HCT116 (cell line): ENCODE measurements around the gene SPATA16. TPM values are rescaled to one million over a fixed set of nuclear protein-coding genes. Genes with fewer than 3 reads are reported as not detected.

Source experiments
- ATAC-seq: fragments of 200-7000 bp; cut with Tn5 transposase; 2 replicates; pipeline ENCODE4 v1.9.1; 2020; ENCODE audit warnings: mild to moderate bottlenecking, moderate library complexity
- BruUV-seq: library from RNA; stranded (reverse); fragments of 400-500 nt; replicated peaks from 2 replicates; lab custom pipeline; 2021; lab: Mats Ljungman, UMichigan
- CTCF ChIA-PET: fragments of 300-600 bp; sonication (Branson Sonifier 250); formaldehyde crosslinking; loops from one replicate; lab custom pipeline; 2021; ENCODE audit warnings: antibody characterized with exemption; lab: Charles Lee
- POLR2A ChIA-PET: fragments of 300-600, 350-600 bp; sonication (Branson Sonifier 250); formaldehyde crosslinking; loops from one replicate; lab custom pipeline; 2021; ENCODE audit warnings: antibody characterized with exemption; lab: Charles Lee
- RAD21 ChIA-PET, 2 experiments: fragments of 300-600 bp; sonication (Branson Sonifier 250); formaldehyde crosslinking; loops; one replicate each; lab custom pipeline; 2023; ENCODE audit warnings: low total read pairs in 2 of 2; ENCODE audit not compliant: uncharacterized antibody in 2 of 2, unreplicated experiment in 2 of 2, low non-redundant PET in 1 of 2; lab: Charles Lee
- DNase-seq: peaks from one replicate; pipeline ENCODE4 v3.0.0-alpha.2; 2010; ENCODE audit warnings: low read depth, low spot score
- H2AFZ ChIP-seq: fragments of 200-600 bp; shearing (Covaris generic), sonication (generic); 2 replicates; pipeline ENCODE4 v1.6.1; 2017; ENCODE audit warnings: low read depth, mixed run types, mixed read lengths, antibody characterized with exemption, low read length; ENCODE audit not compliant: poor library complexity, severe bottlenecking
- H3K27ac ChIP-seq: 2 replicates; pipeline ENCODE4 v1.5.1; 2012; ENCODE audit warnings: low read depth, low read length
- H3K27me3 ChIP-seq: fragments of 200-600 bp; sonication (generic); 2 replicates; pipeline ENCODE4 v1.6.1; 2016; ENCODE audit warnings: mixed run types, low read length, mixed read lengths; ENCODE audit not compliant: insufficient read depth
- H3K36me3 ChIP-seq, 2 experiments: fragments of 200-500 bp in 1 of 2; fragments of 200-600 bp in 1 of 2; sonication (Bioruptor generic) in 1 of 2; sonication (generic) in 1 of 2; 2 replicates each; pipeline versions ENCODE4 v1.5.1 to v1.6.1; 2014 to 2016; ENCODE audit warnings: low read length in 2 of 2, inconsistent platforms in 1 of 2, mixed read lengths in 1 of 2, mixed run types in 1 of 2; ENCODE audit not compliant: insufficient read depth in 2 of 2, control insufficient read depth in 1 of 2
- H3K4me1 ChIP-seq, 2 experiments: fragments of 200-600 bp in 1 of 2; sonication (generic) in 1 of 2; 2 replicates each; pipeline versions ENCODE4 v1.5.1 to v1.6.1; 2012 to 2017; ENCODE audit warnings: low read length in 2 of 2, inconsistent platforms in 1 of 2, mild to moderate bottlenecking in 1 of 2, mixed read lengths in 1 of 2, mixed run types in 1 of 2, moderate library complexity in 1 of 2; ENCODE audit not compliant: insufficient read depth in 2 of 2, control insufficient read depth in 1 of 2
- H3K4me2 ChIP-seq: fragments of 200-600 bp; sonication (generic); 2 replicates; pipeline ENCODE4 v1.6.1; 2017; ENCODE audit warnings: mixed run types, low read length, mixed read lengths
- H3K4me3 ChIP-seq, 2 experiments: fragments of 200-600 bp in 1 of 2; sonication (generic) in 1 of 2; replicated peaks in 1 of 2; 2 replicates each; pipeline ENCODE4 v1.5.1; 2011 to 2016; ENCODE audit warnings: low read length in 2 of 2, control low read depth in 1 of 2, low read depth in 1 of 2, mild to moderate bottlenecking in 1 of 2, mixed read lengths in 1 of 2, mixed run types in 1 of 2
- H3K79me2 ChIP-seq: fragments of 200-600 bp; sonication (generic); 2 replicates; pipeline ENCODE4 v1.6.1; 2017; ENCODE audit warnings: mild to moderate bottlenecking, mixed run types, low read length, moderate library complexity, mixed read lengths; ENCODE audit not compliant: insufficient read depth
- H3K9ac ChIP-seq: fragments of 200-600 bp; sonication (generic); 2 replicates; pipeline ENCODE4 v1.6.1; 2016; ENCODE audit warnings: low read length, mixed read lengths
- H3K9me2 ChIP-seq: fragments of 200-600 bp; sonication (generic), shearing (Covaris generic); 2 replicates; pipeline ENCODE4 v1.6.1; 2017; ENCODE audit warnings: mixed run types, mild to moderate bottlenecking, moderate library complexity; ENCODE audit not compliant: insufficient read depth
- H3K9me3 ChIP-seq, 2 experiments: fragments of 200-500 bp in 1 of 2; fragments of 200-600 bp in 1 of 2; sonication (Bioruptor generic) in 1 of 2; sonication (generic) in 1 of 2; 2 replicates each; pipeline ENCODE4 v1.6.1; 2014 to 2017; ENCODE audit warnings: low read length in 2 of 2, mixed read lengths in 2 of 2, inconsistent platforms in 1 of 2, low read depth in 1 of 2, mild to moderate bottlenecking in 1 of 2, mixed run types in 1 of 2, moderate library complexity in 1 of 2; ENCODE audit not compliant: control insufficient read depth in 1 of 2, insufficient read depth in 1 of 2
- H4K20me1 ChIP-seq: fragments of 200-600 bp; sonication (generic), shearing (Covaris generic); 2 replicates; pipeline ENCODE4 v1.6.1; 2017; ENCODE audit warnings: mixed run types, mild to moderate bottlenecking, moderate library complexity; ENCODE audit not compliant: insufficient read depth
- ATF3 ChIP-seq: IDR thresholded peaks from 2 replicates; pipeline ENCODE4 v1.6.1; 2012
- CBX3 ChIP-seq: IDR thresholded peaks from 2 replicates; pipeline ENCODE4 v1.6.1; 2012; ENCODE audit warnings: low read depth
- CEBPB ChIP-seq: IDR thresholded peaks from 2 replicates; pipeline ENCODE4 v1.6.1; 2012; ENCODE audit warnings: low read depth
- CTCF ChIP-seq, 3 experiments: fragments of 200-600 bp in 1 of 3; sonication (generic) in 1 of 3; IDR thresholded peaks in 2 of 3; conservative IDR thresholded peaks in 1 of 3; 2 replicates each; pipeline ENCODE4 v1.5.1; 2012 to 2017; ENCODE audit warnings: low read depth in 2 of 3, low read length in 2 of 3, antibody characterized with exemption in 1 of 3, borderline replicate concordance in 1 of 3, control low read depth in 1 of 3, mild to moderate bottlenecking in 1 of 3, mixed read lengths in 1 of 3, mixed run types in 1 of 3, moderate library complexity in 1 of 3; ENCODE audit not compliant: insufficient read depth in 1 of 3
- EGR1 ChIP-seq: IDR thresholded peaks from 2 replicates; pipeline ENCODE4 v1.6.1; 2012; ENCODE audit warnings: low read depth
- ELF1 ChIP-seq: IDR thresholded peaks from 2 replicates; pipeline ENCODE4 v1.6.1; 2012; ENCODE audit warnings: low read depth, borderline replicate concordance
- EZH2phosphoT487 ChIP-seq: fragments of 200-600 bp; IDR thresholded peaks from 2 replicates; pipeline ENCODE4 v1.6.1; 2018; ENCODE audit warnings: antibody characterized with exemption, borderline replicate concordance
- POLR2AphosphoS5 ChIP-seq: IDR thresholded peaks from 2 replicates; pipeline ENCODE4 v1.6.1; 2011; ENCODE audit warnings: mild to moderate bottlenecking, low read depth, low read length, moderate library complexity
- REST ChIP-seq: IDR thresholded peaks from 2 replicates; pipeline ENCODE4 v1.6.1; 2012; ENCODE audit warnings: low read depth
- SP1 ChIP-seq: IDR thresholded peaks from 2 replicates; pipeline ENCODE4 v1.6.1; 2012; ENCODE audit warnings: low read depth
- SRF ChIP-seq: IDR thresholded peaks from 2 replicates; pipeline ENCODE4 v1.6.1; 2012; ENCODE audit warnings: low read depth
- ZNF274 ChIP-seq: fragments of 200-500 bp; sonication (Bioruptor generic); IDR thresholded peaks from 2 replicates; pipeline ENCODE4 v1.6.1; 2014; ENCODE audit warnings: mild to moderate bottlenecking, low read depth, low read length, inconsistent platforms
- intact Hi-C: fragments of 100-400 bp; cut with micrococcal nuclease; formaldehyde crosslinking; loops from 2 replicates; pipeline ENCODE4 v1.10.0; 2022
- total RNA-seq: library from RNA; stranded (reverse); gene quantifications from one replicate; pipeline ENCODE4 v1.2.1, GENCODE V29; 2021; ENCODE audit not compliant: unreplicated experiment

The SPATA16 gene
- total RNA-seq, 1 experiment from 2014 or later, result not detected

GRCh38 chr3:172844428-172844827 lies 296.6 kb downstream of the SPATA16 start:
- Histone ChIP-seq H3K79me2 (no peaks in the 10 kb centered on the region), H3K9me3 (no peaks in the 10 kb centered on the region), H3K9ac (no peak overlapping the region), H3K27me3 (no peaks in the 10 kb centered on the region), H3K9me2 (no peaks in the 10 kb centered on the region), H3K4me3 (no peak overlapping the region), H3K36me3 (no peaks in the 10 kb centered on the region), H3K4me2 (no peak overlapping the region), H2AFZ (no peak overlapping the region), H3K27ac (no peak overlapping the region), H3K4me1 (no peaks in the 10 kb centered on the region), H4K20me1 (no peaks in the 10 kb centered on the region)
- DNase-seq (no peak), ATAC-seq (no peak)
- ChIA-PET POLR2A (no interaction called here), CTCF (no interaction called here), RAD21 (no interaction called here)
- TF ChIP-seq CBX3 (no peak), EZH2phosphoT487 (no peak), ELF1 (no peak), POLR2AphosphoS5 (no peak), CEBPB (no peak), CTCF (IDR thresholded peaks at IDR 0.05 in 2 of 3, conservative IDR thresholded peaks at IDR 0.05 in 1 of 3; ENCODE audit: borderline replicate concordance in 1 of 3, insufficient read depth in 1 of 3, low read depth in 2 of 3, low read length in 2 of 3) (no peak)
- no TSS peak for BruUV-seq
- intact Hi-C loops, result no loop called here

- CTCF ChIA-PET, result no interaction called here
- no peaks in the 10 kb centered on the region; the same call in 1 of the 2 replicates for H3K27me3 ChIP-seq
- no peaks in the 10 kb centered on the region for H3K4me1 ChIP-seq
- no peaks in the 10 kb centered on the region for H3K36me3 ChIP-seq
- POLR2A ChIA-PET, result no interaction called here
- no peaks in the 10 kb centered on the region for H3K9me2 ChIP-seq
- H3K79me2 ChIP-seq, result no peaks in the 10 kb centered on the region
- no peak overlapping the region for H3K27ac ChIP-seq
- RAD21 ChIA-PET, result no interaction called here
- no peak for ATAC-seq
- intact Hi-C loops, result no loop called here
- no peaks in the 10 kb centered on the region for H4K20me1 ChIP-seq
- H3K4me2 ChIP-seq, result no peak overlapping the region
- DNase-seq, result no peak
- no peaks in the 10 kb centered on the region for H3K9me3 ChIP-seq
- H3K4me3 ChIP-seq, result no peak overlapping the region
- BruUV-seq, result no TSS peak
- H2AFZ ChIP-seq, result no peak overlapping the region
- no peak overlapping the region for H3K9ac ChIP-seq
- TF ChIP-seq CTCF (IDR thresholded peaks at IDR 0.05 in 2 of 3, conservative IDR thresholded peaks at IDR 0.05 in 1 of 3; ENCODE audit: borderline replicate concordance in 1 of 3, insufficient read depth in 1 of 3, low read depth in 2 of 3, low read length in 2 of 3) (no peak), CBX3 (no peak), ZNF274 (no peak), EGR1 (no peak), SP1 (no peak), EZH2phosphoT487 (no peak), ELF1 (no peak), SRF (no peak), ATF3 (no peak), REST (no peak), CEBPB (no peak)
Observed at GRCh38 chr3:172840913-172841312, 300.1 kb downstream of the SPATA16 start.
